Vagina (tissue), 2 donors: Measurements from ENCODE around the gene TOMT. TPM values are rescaled to one million over a fixed set of nuclear protein-coding genes. Genes with fewer than 3 reads are reported as not detected.
"Not testable (repeated sequence)": the region's sequence is repeated elsewhere in the genome, so short reads cannot be mapped to it uniquely, and the experiment has no call there.

Source experiments
- DNase-seq, 2 donors: peaks; one replicate each; pipeline ENCODE4 v3.0.0-alpha.2; 2017; ENCODE audit errors: extremely low spot score in 2 of 2
- H3K27ac ChIP-seq: fragments of 200-600 bp; sonication (generic); one replicate; pipeline ENCODE4 v1.5.1; 2019
- H3K27me3 ChIP-seq: fragments of 200-600 bp; sonication (generic); one replicate; pipeline ENCODE4 v1.5.1; 2019
- H3K36me3 ChIP-seq, 2 donors: fragments of 200-600 bp; sonication (generic); one replicate each; pipeline ENCODE4 v1.5.1; 2017 to 2019
- H3K4me1 ChIP-seq: fragments of 200-600 bp; sonication (generic); one replicate; pipeline ENCODE4 v1.5.1; 2019
- H3K4me3 ChIP-seq, 2 donors: fragments of 200-600 bp; sonication (generic); 1 replicate in 1 of 2; 2 replicates in 1 of 2; pipeline ENCODE4 v1.5.1; 2016 to 2019
- H3K9me3 ChIP-seq: fragments of 200-600 bp; sonication (generic); one replicate; pipeline ENCODE4 v1.5.1; 2019
- CTCF ChIP-seq, 3 experiments: fragments of 450-650 bp in 2 of 3; fragments of 200-600 bp in 1 of 3; sonication (generic) in 1 of 3; IDR thresholded peaks; one replicate each; pipeline ENCODE4 v1.5.1; 2017 to 2019; ENCODE audit warnings: antibody characterized with exemption in 3 of 3, mild to moderate bottlenecking in 2 of 3, moderate library complexity in 2 of 3
- POLR2A ChIP-seq, 2 donors: fragments of 450-650 bp; IDR thresholded peaks; one replicate each; pipeline ENCODE4 v1.6.1; 2017; ENCODE audit warnings: antibody characterized with exemption in 2 of 2, mild to moderate bottlenecking in 2 of 2, moderate library complexity in 2 of 2
- POLR2AphosphoS5 ChIP-seq, 2 donors: sonication (generic); formaldehyde crosslinking; IDR thresholded peaks; one replicate each; pipeline ENCODE4 v1.9.0; 2017; ENCODE audit warnings: antibody characterized with exemption in 2 of 2, mild to moderate bottlenecking in 2 of 2, low read depth in 1 of 2; ENCODE audit not compliant: insufficient read depth in 1 of 2
- intact Hi-C: fragments of 100-400 bp; cut with DNase I; formaldehyde crosslinking; loops from one replicate; pipeline ENCODE4 v1.15.1; 2023
- total RNA-seq: library from RNA; depleted of rRNA; stranded (reverse); fragments of >200 nt; gene quantifications from one replicate; pipeline ENCODE4 v1.2.3, GENCODE V29; 2016

Gene TOMT
- total RNA-seq, 1 donor from 2014 or later, result not detected

- no peak overlapping the region for H3K27ac ChIP-seq
- DNase-seq, result no peak
- H3K4me3 ChIP-seq, result no peak overlapping the region
- intact Hi-C loops, result no loop called here
- no peaks in the 10 kb centered on the region for H3K27me3 ChIP-seq
- no peak for TF ChIP-seq CTCF (IDR thresholded peaks at IDR 0.05)
- no peak for TF ChIP-seq POLR2AphosphoS5 (IDR thresholded peaks at IDR 0.05; ENCODE audit: insufficient read depth in 1 of 2, low read depth in 1 of 2)
- no peak for TF ChIP-seq POLR2A (IDR thresholded peaks at IDR 0.05)
- H3K9me3 ChIP-seq, result no peaks in the 10 kb centered on the region
- no peaks in the 10 kb centered on the region for H3K4me1 ChIP-seq
- no peaks in the 10 kb centered on the region for H3K36me3 ChIP-seq
Observed at GRCh38 chr11:72124046-72124445, 18.3 kb downstream of the TOMT start.

- Histone ChIP-seq H3K4me1 (no peaks in the 10 kb centered on the region), H3K27me3 (no peaks in the 10 kb centered on the region), H3K9me3 (no peaks in the 10 kb centered on the region), H3K4me3 (no peak overlapping the region), H3K36me3 (no peaks in the 10 kb centered on the region), H3K27ac (no peak overlapping the region)
- no peak for DNase-seq
- no peak for TF ChIP-seq POLR2AphosphoS5 (IDR thresholded peaks at IDR 0.05; ENCODE audit: insufficient read depth in 1 of 2, low read depth in 1 of 2)
- TF ChIP-seq CTCF (IDR thresholded peaks at IDR 0.05), result no peak
- no peak for TF ChIP-seq POLR2A (IDR thresholded peaks at IDR 0.05)
- intact Hi-C loops, result no loop called here
Observed at GRCh38 chr11:72125956-72126355, 20.2 kb downstream of the TOMT start.

- no peak overlapping the region for H3K4me3 ChIP-seq
- no peaks in the 10 kb centered on the region for H3K36me3 ChIP-seq
- TF ChIP-seq POLR2AphosphoS5 (IDR thresholded peaks at IDR 0.05; ENCODE audit: insufficient read depth in 1 of 2, low read depth in 1 of 2), result no peak
- TF ChIP-seq POLR2A (IDR thresholded peaks at IDR 0.05), result no peak
- TF ChIP-seq CTCF (IDR thresholded peaks at IDR 0.05), result no peak
- no peak overlapping the region for H3K27ac ChIP-seq
- no peaks in the 10 kb centered on the region for H3K9me3 ChIP-seq
- no peaks in the 10 kb centered on the region for H3K27me3 ChIP-seq
- H3K4me1 ChIP-seq, result no peaks in the 10 kb centered on the region
- DNase-seq, result no peak
- intact Hi-C loops, result no loop called here
Observed at GRCh38 chr11:72127923-72128322, 22.2 kb downstream of the TOMT start.

- H3K4me1 ChIP-seq, result no peaks in the 10 kb centered on the region
- intact Hi-C loops, result no loop called here
- no peak for TF ChIP-seq POLR2AphosphoS5 (IDR thresholded peaks at IDR 0.05; ENCODE audit: insufficient read depth in 1 of 2, low read depth in 1 of 2)
- TF ChIP-seq POLR2A (IDR thresholded peaks at IDR 0.05), result no peak
- TF ChIP-seq CTCF (IDR thresholded peaks at IDR 0.05), result no peak
Observed at GRCh38 chr11:72129381-72129780, 23.7 kb downstream of the TOMT start.

GRCh38 chr11:72132646-72133045 lies 26.9 kb downstream of the TOMT start:
- intact Hi-C loops, result no loop called here
- H3K27ac ChIP-seq, result no peak overlapping the region

More at GRCh38 chr11:72129381-72129780, 23.7 kb downstream of the TOMT start:
- Histone ChIP-seq H3K9me3 (no peaks in the 10 kb centered on the region), H3K27me3 (no peaks in the 10 kb centered on the region), H3K4me3 (no peak overlapping the region), H3K36me3 (no peaks in the 10 kb centered on the region), H3K27ac (no peak overlapping the region)
- no peak for DNase-seq

GRCh38 chr11:72135473-72135872 lies 29.7 kb downstream of the TOMT start, which contains the start of gene FOLR3:
FOLR3 (plus strand) TSS chr11:72135725; CDS start chr11:72135953, 228 bp downstream.
- intact Hi-C loops, H3K9me3 ChIP-seq, H3K4me3 ChIP-seq, H3K4me1 ChIP-seq, DNase-seq, H3K36me3 ChIP-seq, H3K27me3 ChIP-seq, H3K27ac ChIP-seq: not testable (repeated sequence)

More at GRCh38 chr11:72132646-72133045, 26.9 kb downstream of the TOMT start:
- no peak for DNase-seq
- Histone ChIP-seq H3K27me3 (no peaks in the 10 kb centered on the region), H3K4me1 (no peaks in the 10 kb centered on the region), H3K9me3 (no peaks in the 10 kb centered on the region), H3K4me3 (no peak overlapping the region), H3K36me3 (no peaks in the 10 kb centered on the region)
- no peak for TF ChIP-seq POLR2AphosphoS5 (IDR thresholded peaks at IDR 0.05; ENCODE audit: insufficient read depth in 1 of 2, low read depth in 1 of 2)
- no peak for TF ChIP-seq POLR2A (IDR thresholded peaks at IDR 0.05)
